A204.1 (cell line): ENCODE results near the gene NPBWR2.

ENCODE experiments used
- FAIRE-seq: peaks from 2 replicates; lab custom pipeline; 2012; peaks lifted over from hg19 to GRCh38; lab: Jason Lieb, UNC

Gene NPBWR2

DNA sequence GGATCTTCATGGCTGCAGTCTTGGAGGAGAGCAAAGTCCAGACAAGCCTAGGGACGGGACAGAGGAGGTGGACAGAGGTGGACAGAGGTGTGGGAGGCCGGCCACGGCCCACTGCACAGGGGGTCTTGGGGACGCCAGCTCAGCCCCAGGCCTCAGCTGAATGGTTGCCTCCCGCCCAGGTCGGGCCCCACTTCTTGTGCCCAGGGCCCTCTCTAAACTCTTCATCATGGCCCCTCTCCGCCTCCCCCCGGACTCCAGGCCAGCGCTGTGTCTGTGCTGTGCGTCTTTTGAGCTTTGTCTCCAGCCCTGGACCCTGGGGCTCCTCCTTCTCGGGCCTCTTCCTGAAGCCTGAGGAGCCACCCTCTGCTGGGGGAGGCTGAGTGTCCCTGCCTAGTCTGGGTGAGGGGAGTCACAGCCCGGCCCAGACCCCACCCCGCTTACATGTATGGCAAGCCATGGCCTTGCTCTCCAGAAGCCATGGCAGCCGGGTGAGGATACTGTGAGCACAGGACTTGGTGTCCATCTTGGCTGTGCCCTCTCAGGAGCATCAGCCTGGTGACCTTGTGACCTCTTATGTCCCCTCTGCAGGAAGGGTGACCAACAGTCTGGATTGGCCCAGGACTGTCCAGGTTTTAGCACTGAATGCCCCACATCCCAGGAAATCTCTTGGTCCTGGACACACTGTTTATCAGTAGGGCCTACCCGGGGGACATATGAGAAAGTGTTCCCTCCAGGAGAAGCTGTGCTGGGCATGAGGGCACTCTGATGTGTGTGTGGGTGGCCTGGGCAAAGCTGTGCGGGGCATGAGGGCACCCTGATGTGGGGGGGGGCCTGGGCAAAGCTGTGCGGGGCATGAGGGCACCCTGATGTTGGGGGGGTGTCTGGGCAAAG, 9.4 kb upstream of the NPBWR2 start:
- FAIRE-seq: no peak

DNA sequence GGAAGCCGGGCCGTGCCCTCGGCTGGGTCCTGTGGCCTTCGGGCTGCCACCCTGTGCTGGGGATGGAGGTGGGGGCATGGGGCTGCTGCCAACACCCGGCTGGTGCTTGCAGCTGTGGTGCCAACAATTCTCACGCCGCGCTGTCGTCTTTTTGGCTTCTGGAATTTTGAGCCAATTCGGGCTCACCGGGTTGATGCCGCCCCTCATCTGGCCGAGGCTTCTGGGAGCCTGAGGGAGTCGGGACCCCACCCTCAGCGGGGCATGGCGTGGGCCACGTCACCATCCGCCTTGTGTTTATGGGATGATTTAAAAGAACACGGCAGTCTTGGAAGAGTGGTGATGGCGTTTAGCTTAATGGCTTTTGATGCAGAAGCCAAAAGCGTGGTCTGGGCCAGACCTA, 8.7 kb upstream of the NPBWR2 start:
- no peak for FAIRE-seq

DNA sequence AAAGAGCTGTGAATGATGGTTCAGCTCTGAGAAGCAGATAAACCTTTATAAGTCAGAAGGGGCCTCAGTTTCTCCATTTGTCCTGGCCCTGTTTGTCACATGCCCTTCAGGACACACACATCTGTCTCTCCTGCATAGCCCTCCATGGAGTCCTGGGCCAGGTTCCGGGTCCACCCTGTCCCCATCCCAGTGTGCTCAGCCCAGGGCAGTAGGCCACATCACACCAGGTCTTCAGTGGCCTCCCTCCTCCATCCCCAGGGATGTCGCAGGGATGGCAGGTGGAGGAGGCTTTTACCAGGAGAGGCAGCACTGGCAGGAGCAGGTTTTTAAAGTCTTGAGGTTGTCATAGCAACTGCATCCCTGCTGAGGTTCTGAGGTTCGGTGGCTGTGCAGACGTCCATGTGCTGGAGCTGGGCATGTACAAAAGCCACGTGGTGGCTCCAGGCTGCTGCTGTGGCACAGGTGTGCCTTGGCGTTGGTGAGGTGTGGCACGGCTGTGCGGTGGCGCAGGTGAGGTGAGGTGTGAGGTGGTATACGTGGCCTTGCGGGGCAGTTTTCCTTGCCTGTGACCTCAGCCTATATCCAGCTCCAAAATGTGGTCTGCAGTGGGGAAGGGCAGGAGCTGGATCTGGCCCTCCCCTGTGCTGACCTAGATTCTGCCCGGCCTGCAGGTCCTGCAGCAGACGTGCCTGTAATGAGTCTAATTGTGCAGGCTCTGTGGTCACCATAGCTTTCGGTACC, 8.0 kb upstream of the NPBWR2 start:
- no peak for FAIRE-seq

DNA sequence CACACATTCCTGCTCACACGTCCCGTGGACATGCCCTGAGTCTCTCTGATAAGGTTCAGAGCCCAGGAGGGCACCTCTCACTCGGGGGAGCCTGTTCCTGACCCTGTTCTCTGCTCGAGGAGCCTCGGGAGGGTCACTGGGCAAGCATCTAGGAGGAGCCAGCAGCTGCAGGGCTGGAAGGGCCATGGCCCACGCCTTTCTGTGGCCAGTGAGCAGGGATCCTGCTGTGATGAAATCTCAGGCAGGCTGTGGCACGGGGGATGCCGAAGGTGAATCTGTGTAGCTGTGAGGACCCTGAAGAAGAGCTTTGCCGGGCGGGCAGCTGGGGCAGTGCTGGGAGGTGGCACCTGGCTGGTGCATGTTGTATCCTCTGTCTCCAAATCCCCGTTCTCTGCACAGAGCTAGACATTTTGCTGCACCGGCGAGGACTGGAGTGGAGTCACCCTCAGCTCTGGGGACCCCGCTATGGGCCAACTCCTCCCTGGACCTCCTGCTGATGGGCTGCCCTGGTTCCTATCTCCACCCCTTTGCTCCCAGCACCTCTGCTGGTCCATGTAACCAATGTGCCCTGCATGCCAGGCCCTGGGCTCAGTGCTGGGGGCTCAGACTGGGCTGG, 7.1 kb upstream of the NPBWR2 start:
- no peak for FAIRE-seq

DNA sequence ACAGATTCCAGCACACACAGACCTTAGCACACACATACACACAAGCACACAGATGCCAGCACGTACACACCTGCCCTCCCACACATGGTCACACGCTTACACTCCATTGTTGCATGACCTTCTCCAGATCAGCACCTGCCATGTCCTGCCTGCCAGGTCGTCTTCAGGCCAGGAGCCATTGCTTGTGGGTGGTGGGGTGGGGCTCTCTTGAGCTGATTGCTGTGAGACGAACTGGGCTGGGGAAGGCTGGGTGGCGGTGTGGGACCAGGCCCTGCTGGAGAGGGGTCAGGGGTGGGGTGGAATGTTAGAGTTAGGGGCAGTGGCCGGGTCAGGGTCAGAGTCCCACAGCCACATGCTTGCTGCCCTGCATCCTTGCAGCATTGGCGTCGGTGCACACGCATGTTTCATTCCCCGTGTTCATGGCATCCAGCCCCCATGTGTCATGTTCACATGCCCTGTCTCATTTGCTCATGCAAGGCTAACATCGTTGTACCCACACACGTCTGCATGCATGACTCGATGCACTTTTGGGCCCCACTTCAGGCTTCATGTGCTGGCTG, 6.5 kb upstream of the NPBWR2 start:
- FAIRE-seq: no peak

DNA sequence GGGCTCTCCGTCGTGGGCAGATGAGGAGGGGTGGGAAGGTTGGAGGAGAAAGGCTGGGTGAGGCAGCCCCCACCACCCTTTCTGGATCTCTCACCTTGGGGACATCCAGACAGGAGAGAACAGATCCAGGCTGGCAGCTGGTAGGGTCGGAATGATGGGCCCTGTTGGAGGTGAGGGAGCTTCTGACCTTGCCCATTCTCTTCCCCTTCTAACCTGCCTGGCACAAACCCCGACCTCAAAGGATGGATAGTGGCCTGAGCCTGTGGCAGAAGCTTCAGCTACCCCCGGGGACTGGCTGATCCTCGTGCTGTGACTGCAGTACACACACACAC, 6.0 kb upstream of the NPBWR2 start:
- no peak for FAIRE-seq

DNA sequence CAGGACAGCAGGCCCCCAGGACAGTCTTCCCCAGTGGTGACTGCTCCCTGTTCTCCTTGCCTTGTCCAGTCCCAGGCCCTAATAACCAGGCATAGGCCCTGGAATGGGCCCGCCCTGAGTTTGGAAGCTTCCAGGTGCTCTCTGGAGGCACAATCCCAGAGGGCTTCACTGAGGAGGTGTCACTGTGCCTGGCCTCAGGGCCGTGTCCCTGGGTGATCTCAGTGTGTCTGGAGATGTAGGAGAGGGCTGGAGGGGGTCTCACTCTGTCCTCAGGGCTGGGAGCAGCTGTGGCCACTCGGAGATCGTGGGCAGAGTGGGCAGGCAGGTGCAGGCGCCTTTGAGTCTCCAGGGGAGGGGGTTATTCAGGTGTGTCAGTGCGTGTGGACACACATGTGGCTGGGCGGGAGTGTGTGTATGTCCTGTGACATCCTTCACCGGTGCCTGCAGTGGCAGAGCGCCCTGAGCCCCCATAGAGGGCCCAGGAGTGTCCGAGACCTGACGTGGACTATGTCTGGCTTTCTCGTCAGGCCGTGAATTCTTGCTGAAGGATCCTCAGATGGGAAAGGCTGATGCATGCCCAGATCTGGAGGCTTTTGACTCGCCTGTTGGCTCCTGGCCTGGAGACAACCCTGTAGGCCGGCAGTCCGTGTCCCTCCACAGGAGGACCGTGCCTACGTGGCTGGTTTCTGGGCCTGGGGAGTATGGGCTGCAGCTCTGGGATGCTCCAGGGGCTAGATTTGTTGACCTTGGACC, 5.5 kb upstream of the NPBWR2 start:
- FAIRE-seq: no peak

DNA sequence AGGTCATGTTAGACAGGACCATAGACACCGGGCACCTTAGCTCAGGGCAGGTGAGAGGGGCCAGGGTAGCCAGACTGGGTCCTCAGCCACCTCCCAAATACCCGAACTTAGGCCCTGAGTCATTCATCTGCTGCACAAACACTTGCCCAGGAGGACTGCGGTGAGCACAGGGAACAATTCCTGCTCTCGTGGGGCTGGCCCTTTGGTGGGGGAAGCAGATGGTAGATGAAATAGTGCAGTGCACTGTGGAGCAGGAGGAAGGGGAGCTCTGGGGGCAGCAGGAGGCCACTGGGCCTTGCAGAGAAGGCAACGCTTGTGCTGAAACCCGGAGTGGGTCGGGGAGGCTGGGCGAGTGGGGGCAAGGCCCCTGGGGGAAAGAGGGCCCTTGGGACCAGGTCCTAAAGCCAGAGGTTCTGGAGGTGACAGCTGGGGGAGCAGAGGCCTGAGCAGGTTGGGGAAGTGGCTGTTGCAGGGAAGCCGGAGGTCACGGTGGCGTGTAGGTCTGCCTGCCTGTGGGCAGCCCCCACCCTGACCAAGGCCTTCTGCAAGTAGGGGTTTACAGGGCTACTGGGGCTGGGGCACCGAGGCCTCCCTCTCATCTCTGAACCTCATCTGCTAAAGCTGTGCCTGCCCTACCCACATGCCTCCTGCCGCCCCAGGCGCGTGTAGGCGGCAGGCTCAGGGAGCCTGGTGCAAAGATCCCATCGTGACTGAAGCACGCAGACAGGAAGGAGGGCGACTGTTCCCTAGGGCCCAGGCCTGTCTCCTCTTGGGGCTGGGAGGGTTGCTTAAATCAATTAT, 4.7 kb upstream of the NPBWR2 start:
- FAIRE-seq: no peak

DNA sequence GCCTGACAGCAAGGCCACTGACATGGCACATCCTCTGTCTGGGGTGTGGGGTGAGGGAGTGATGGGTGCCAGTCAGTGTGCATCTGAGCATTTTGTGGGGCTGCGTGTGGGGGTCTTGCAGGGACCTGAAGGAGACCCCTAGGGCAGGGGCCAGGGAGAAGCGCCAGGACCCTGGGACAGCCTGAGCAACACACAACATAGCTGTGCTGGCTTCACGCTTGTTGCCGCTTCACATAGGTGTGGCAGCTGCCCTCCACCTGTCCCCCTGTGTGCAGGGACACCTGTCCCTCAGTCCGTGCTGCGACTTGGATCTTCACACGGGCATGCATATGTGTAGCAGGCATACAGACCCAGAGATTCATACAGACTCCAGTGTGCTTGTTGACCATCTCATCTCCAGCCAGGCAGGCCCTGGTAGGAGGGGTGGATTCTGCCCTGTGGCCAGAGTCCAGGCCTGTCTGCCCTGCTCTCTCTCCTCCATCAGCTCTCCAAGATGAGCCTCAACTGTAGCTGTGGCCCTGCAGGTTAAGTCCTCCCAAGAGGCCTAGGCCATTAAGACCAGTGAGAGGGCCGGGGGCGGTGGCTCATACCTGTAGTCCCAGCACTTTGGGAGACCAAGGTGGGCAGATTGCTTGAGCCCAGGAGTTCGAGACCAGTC, 3.2 kb upstream of the NPBWR2 start:
- no peak for FAIRE-seq

DNA sequence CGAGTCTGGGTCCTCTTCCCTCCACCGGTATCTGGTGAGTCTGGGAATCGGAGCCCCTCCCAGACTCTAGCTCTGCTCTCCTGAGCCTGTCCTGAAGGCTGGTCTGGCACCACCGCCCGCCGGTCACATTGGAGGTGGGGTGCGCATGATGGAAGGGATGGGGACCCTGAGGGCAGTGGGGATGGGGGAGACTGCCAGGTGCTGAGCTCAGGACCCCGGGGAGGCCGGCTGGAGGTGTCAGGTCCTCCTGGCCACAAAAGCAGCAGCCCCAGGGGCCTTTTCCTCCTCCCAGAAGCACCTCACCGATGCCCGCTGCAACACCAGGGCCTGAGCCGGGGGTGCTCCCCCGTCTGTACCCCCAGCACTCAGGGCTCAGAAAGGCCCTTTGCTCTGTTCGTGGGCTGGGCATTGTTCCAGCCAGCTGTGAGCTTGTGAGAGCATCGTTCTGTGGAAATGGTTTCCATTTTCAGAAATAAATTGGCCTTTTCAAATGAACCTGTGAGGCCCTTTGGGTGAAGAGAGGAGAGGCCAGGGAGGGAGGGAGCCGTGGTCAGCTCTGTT, 2.5 kb upstream of the NPBWR2 start:
- no peak for FAIRE-seq

DNA sequence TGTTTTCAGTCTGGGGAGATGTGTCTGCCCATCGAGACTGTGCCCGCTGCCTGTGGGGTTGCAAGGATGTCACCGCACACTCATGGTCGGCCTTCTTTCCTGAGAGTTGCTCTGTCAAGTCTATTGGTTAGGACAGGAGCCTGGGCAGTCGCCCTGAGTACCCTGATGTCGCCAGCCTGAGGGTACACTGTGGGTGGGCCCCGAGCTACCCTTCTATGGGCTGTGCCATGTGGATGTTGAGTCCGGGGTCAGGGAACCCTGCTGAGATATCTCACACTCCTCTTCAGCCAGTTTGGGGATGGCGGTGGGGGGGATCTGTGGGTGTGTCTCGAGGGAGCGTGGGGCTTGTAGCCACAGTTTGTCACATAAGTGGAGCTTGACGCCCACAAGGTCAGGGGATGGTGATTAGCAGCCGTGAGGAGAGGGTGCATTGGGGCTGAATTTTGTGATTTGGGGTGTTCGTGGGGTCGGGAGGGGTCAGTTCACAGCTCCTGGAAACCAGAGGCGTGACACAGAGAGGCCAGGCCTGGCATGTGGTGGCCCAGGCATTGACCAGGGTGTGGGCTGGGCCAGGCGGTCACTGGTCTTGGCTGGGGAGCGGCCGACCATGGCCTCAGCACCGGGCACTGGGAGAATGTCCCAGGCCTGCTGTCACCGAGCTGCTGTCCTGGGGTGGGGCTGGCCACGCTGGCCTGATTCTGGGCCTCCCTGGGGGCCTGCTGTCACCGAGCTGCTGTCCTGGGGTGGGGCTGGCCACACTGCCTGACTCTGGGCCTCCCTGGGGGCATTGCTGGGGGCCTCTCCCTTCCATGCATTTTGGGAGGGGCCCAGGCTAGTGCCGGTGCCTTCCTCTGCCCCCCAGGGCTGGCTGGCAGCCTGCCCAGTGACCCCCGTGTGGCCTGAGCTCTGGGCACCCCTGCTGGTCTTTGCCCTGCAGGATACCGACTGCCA, 1.6 kb upstream of the NPBWR2 start:
- no peak for FAIRE-seq

DNA sequence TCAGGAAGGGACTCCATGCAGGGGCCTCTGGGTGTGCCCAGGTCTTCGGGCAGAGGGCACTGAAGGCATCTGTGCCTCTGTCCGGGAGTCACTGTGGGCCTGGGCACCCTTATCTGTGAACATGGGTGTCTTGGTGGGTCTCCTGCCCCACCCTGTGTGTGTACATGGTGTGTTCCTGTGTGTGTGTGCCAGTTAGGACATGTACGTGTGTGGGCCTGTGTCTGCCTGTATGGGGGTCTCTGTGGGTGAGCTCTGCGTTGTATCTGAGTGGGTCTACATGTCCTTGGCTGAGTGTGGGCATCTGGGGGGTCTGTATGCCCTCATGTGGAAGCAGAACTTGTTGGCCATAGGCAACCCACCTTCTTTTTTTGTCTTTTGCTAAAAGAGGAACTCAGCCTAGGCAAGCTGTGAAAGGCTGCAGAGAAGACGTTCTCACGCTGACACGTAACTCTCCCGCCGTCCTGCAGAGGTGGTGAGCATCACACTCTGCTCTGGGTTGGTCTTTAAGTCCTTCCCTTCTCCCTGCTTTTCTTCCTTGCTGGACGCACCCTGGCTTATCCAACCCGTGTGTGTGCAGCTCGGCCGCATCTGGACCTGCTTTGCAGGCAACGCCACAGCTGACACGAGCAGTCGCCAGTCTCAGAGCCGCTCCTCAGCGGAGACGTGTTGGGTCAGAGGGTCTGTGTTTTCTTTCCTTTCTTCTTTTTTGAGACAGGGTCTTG, 532 bp upstream of the NPBWR2 start:
- no peak for FAIRE-seq

DNA sequence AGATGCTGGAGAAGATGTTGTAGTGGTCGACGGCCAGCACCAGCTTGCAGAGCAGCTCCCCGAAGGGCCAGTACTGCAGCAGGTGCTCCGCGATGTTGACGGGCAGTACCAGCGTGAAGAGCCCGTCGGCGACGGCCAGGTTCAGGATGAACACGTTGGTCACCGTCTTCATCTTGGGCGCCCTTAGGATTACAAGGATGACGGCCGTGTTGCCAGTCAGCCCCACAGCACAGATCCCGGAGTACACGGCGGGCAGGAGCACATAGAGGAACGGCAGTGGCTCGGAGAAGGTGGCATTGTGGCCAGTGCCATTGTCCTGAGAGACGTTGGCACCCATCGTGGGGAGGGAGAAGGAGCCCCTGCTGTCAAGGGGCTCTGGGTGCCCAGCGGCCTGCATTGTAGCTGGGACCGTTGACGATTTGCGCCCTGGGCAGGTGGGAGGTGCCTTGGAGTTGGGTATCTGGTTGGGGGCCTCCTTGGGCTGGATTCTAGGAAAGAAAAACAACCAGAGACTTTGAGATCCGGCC, 867 bp downstream of the NPBWR2 start:
- FAIRE-seq: no peak

DNA sequence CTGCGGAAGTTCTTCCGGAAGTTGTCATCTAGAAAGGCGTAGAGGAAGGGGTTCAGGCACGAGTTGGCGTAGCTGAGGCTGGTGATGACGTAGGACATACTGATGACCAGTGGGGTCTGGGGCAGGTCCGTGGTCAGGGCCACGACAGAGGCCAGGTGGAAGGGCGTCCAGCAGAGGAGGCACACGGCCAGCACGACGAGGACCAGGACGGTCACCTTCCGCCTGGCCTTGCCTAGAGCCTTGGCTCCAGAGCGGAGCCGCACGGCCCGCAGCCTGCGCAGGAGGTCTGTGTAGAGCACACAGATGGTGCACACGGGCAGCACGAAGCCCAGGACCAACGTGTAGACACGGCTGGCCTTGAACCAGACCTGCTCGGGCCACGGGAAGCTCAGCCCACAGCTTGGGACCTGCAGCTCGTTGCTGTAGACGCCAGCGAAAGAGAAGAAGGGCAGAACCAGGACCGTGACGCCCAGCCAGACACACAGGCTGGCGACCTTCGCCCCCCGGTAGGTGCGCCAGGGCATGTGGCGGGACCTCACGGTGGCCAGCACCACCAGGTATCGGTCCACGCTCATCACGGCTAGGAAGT, 1.4 kb downstream of the NPBWR2 start:
- no peak for FAIRE-seq

DNA sequence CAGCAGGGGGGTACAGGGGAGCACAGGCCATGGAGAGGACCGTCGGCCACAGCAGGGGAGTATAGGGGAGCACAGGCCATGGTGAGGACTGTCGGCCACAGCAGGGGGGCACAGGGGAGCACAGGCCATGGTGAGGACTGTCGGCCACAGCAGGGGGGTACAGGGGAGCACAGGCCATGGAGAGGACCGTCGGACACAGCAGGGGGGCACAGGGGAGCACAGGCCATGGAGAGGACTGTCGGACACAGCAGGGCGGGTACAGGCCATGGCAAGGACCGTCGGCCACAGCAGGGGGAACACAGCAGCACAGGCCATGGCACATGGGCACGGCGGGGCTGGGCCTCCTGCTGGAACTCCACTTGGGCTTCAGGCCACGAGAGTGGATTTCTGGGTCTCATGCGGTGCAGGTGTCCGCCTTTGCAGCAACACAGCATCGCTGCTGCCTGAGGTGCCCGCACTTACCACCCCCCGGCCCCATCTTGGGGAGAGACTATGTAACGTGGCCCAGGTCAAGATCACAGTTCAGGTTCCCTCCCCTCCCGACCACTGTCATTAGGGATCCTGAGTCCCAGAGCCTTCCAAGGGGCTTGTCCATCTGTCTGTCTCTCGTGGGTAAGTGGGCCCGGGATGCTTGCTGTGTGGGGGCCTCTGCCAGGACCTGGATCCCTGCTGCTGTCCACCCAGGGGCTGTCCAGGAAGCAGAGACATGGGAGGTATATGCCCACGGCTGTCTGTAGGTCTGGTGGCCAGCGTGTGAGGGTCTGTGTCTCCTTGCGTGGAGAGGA, 2.5 kb downstream of the NPBWR2 start:
- FAIRE-seq: no peak

DNA sequence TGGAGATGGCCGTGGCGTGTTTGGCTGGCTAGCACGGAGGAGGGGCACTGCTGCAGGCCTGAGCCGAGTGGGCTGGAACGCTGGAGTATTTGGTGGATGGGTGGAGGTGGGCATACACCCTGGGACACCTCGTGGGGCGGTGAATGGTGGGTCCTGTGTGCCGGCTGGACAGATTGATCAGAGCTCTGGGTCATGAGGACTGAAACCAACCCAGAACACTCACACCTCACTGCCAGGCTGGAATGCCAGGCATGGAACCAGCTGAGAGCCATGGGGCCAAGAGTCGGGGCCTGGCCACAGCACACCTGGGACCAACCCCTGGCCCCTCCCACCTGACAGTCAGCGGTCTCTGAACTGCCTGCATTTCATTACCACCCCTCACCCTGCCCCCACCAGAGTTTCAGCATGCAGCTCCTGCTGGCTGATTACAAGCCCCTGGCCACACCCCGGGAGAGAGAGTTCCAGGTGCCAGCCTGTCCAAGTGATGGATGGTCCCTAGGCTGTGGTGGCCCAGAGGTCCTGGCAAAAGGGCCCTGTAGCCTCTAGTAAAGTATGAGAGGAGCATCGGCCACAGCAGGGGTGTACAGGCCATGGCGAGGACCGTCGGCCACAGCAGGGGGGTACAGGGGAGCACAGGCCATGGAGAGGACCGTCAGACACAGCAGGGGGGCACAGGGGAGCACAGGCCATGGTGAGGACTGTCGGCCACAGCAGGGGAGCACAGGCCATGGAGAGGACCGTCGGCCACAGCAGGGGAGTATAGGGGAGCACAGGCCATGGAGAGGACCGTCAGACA, 3.3 kb downstream of the NPBWR2 start:
- no peak for FAIRE-seq
